Measurements from ENCODE around the gene DEXI. TPM values are rescaled to one million over a fixed set of nuclear protein-coding genes. Genes with fewer than 3 reads are reported as not detected.

The DEXI gene
- total and polyA plus RNA-seq, 2 of the 4 experiments (the other 2 are of a cell fraction): 43.7 to 63.6 TPM

DNA sequence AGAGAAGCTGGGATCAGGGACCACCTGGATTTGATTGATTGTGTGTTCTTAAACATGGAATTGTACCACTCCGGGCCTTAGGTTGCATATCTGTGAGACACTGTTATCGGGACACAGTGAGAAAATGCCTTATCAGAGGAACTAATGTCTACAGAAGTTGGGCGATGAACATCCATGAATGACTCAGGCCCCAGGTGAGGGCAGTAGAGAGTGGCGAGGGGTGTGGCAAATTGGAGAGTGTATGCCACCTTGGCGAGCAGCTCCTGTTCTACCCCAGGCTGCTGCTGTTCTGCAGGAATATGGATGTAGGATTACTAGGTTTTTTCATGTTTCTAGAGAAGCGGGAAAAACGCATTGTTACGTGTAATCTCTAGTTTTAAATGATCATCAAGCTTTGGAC, 40.9 kb upstream of the DEXI start (continued):
- no peak for TF ChIP-seq MXI1 (IDR thresholded peaks at IDR 0.05; ENCODE audit: borderline replicate concordance, low read depth, low read length)
- no peak for TF ChIP-seq FOS (IDR thresholded peaks at IDR 0.05; ENCODE audit: low read depth, low read length)
- TF ChIP-seq BHLHE40 (IDR thresholded peaks at IDR 0.05; ENCODE audit: low read depth, low read length): no peak

GRCh38 chr16:10982465-10983150, 40.3 kb upstream of the DEXI start:
- H3K56ac ChIP-seq (ENCODE audit: extremely low read depth, insufficient read depth, low read length): no peak overlapping the region
- peak overlapping the region; percentile 50 for H2AK5ac ChIP-seq (ENCODE audit: low read depth, low read length)
- H3K79me1 ChIP-seq (ENCODE audit: low read depth in 1 of 2, low read length in 2 of 2): peaks cover 6 to 20% of the 10 kb centered on the region in 2 experiments; a peak in 1 of 4 replicates
- peak overlapping the region; percentile 45; the same call in 1 of the 2 replicates for H3K14ac ChIP-seq (replicated peaks; ENCODE audit: low read depth, low read length)
- WGBS, 2 experiments (ENCODE audit: extremely low coverage in 2 of 2, insufficient read length in 1 of 2): 68% methylated on average over 6 of the region's 15 CpGs; no CpG with 5 or more reads in 1 of the 2 experiments
- in situ Hi-C loops (cut with MboI; ENCODE audit: low sequenced_read_pairs) (loop anchor here (10.0 kb wide), 1 partner anchor 112 kb away; no protein-coding TSS in a partner anchor), dilution Hi-C loops (cut with HindIII; ENCODE audit: low sequenced_read_pairs, unreplicated experiment) (no loop called here), intact Hi-C loops (cut with micrococcal nuclease) (no loop called here)
- H2BK120ac ChIP-seq (ENCODE audit: low read depth, low read length): peak overlapping the region; percentile 69
- peak overlapping the region; percentile 53 for H3K18ac ChIP-seq (ENCODE audit: low read depth, low read length)
- no peak overlapping the region for H3K23ac ChIP-seq (ENCODE audit: low read depth, low read length)
- H4K91ac ChIP-seq (ENCODE audit: insufficient read depth, low read depth, low read length): peak overlapping the region; percentile 48
- H4K5ac ChIP-seq (ENCODE audit: low read depth, low read length): peak overlapping the region; percentile 81; the same call in 1 of the 2 replicates
- no peak overlapping the region for H3K9ac ChIP-seq (ENCODE audit: low read depth, low read length)
- no TSS peak for BruUV-seq (replicated peaks)
- no peak overlapping the region for H2BK5ac ChIP-seq (ENCODE audit: low read depth, low read length, poor library complexity, severe bottlenecking)
- H3K27ac ChIP-seq (ENCODE audit: insufficient read depth, low read length): peak overlapping the region; percentile 5; the same call in 1 of the 2 replicates
- H3K4me2 ChIP-seq (ENCODE audit: low read depth, low read length): no peak overlapping the region
- peak overlapping the region in 1 of 2 experiments; percentile 24; a peak in 1 of 4 replicates for H4K8ac ChIP-seq (ENCODE audit: low read depth in 2 of 2, low read length in 2 of 2)
- H4K20me1 ChIP-seq (ENCODE audit: insufficient read depth, low read length): no peaks in the 10 kb centered on the region
- DNase-seq (peak; percentile 37), ATAC-seq (ENCODE audit: low read depth) (no peak)
- H2AK9ac ChIP-seq (replicated peaks; ENCODE audit: low read depth, low read length, poor library complexity): peak overlapping the region; percentile 31
- peak overlapping the region; percentile 75 for H2BK20ac ChIP-seq (ENCODE audit: low read depth, low read length)
- peaks cover 14% of the 10 kb centered on the region for H3K36me3 ChIP-seq (ENCODE audit: control insufficient read depth, insufficient read depth, low read length)
- ChIA-PET CTCF (interaction anchor here (2.0 to 2.5 kb wide), 2 partner anchors 18 to 273 kb away, joined by 5 to 14 read pairs; partner anchors contain the start of gene SOCS1), POLR2A (ENCODE audit: unreplicated experiment) (no interaction called here)
- peak overlapping the region; percentile 66 for H3K4ac ChIP-seq (ENCODE audit: low read depth, low read length)
- H3K4me3 ChIP-seq (ENCODE audit: insufficient read depth, low read depth, low read length): no peak overlapping the region
- H3K9me3 ChIP-seq (ENCODE audit: control insufficient read depth, insufficient read depth, low read length): no peaks in the 10 kb centered on the region
- H3K9me1 ChIP-seq (ENCODE audit: insufficient read depth, low read length): peaks cover 26% of the 10 kb centered on the region
- H2AFZ ChIP-seq (replicated peaks; ENCODE audit: low read length, poor library complexity): no peak overlapping the region
- H3K27me3 ChIP-seq (ENCODE audit: control insufficient read depth, insufficient read depth, low read length): no peaks in the 10 kb centered on the region
- TF ChIP-seq BHLHE40 (IDR thresholded peaks at IDR 0.05; ENCODE audit: low read depth, low read length) (no peak), FOS (IDR thresholded peaks at IDR 0.05; ENCODE audit: low read depth, low read length) (no peak), MXI1 (IDR thresholded peaks at IDR 0.05; ENCODE audit: borderline replicate concordance, low read depth, low read length) (no peak), NFE2L2 (IDR thresholded peaks at IDR 0.05; ENCODE audit: low read depth, low read length) (no peak), RAD21 (IDR thresholded peaks at IDR 0.05; ENCODE audit: low read length) (no peak)
- H2BK15ac ChIP-seq (ENCODE audit: low read depth, low read length): peak overlapping the region; percentile 70; the same call in 2 of the 3 replicates
- H3K4me1 ChIP-seq (ENCODE audit: control insufficient read depth, insufficient read depth, low read length): peaks cover 17% of the 10 kb centered on the region
